ENCODE measurements around the gene NDUFV2. TPM values are rescaled to one million over a fixed set of nuclear protein-coding genes. Genes with fewer than 3 reads are reported as not detected.
A peak's percentile ranks its signal among the peaks of the same experiment; 100 is the strongest.

NDUFV2 gene
- total RNA-seq, 1 experiment from 2014 or later: 211 TPM

DNA sequence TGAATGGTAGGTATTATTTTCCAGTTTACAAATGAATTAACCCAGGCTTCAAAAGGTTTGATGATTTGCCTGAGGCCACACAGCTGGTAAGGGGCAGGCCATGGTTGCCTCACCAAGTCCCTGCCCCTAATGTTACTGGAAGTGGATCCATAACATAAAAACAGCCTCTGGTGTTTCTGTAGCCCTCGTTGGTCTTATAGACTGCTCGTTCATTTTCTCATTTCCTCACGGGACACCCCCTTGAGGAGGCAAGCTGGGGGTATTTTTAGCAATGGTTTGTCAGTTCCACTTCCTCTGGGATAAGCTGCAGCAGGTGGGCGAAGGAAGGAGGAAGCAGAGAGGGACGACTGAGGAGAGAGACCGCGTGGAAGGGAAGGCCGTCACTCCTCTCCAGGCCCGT is 32.9 kb upstream of the NDUFV2 start:
- no peaks in the 10 kb centered on the region for H3K36me3 ChIP-seq (ENCODE audit: control insufficient read depth, insufficient read depth, low read length)
- H3K4me3 Mint-ChIP-seq (ENCODE audit: unreplicated experiment): no peak overlapping the region
- no peak overlapping the region for H3K4me3 ChIP-seq (ENCODE audit: low read depth, low read length)
- no peaks in the 10 kb centered on the region for H3K9me3 Mint-ChIP-seq (ENCODE audit: unreplicated experiment)
- peak overlapping the region; percentile 67 for H3K27ac Mint-ChIP-seq (ENCODE audit: unreplicated experiment)
- no peaks in the 10 kb centered on the region for H3K27me3 ChIP-seq (replicated peaks; ENCODE audit: control insufficient read depth, insufficient read depth, low read length)
- no peaks in the 10 kb centered on the region for H3K9me3 ChIP-seq
- no peak for DNase-seq
- ChIA-PET POLR2A (no interaction called here), CTCF (no interaction called here)
- TF ChIP-seq, protein P1, sequence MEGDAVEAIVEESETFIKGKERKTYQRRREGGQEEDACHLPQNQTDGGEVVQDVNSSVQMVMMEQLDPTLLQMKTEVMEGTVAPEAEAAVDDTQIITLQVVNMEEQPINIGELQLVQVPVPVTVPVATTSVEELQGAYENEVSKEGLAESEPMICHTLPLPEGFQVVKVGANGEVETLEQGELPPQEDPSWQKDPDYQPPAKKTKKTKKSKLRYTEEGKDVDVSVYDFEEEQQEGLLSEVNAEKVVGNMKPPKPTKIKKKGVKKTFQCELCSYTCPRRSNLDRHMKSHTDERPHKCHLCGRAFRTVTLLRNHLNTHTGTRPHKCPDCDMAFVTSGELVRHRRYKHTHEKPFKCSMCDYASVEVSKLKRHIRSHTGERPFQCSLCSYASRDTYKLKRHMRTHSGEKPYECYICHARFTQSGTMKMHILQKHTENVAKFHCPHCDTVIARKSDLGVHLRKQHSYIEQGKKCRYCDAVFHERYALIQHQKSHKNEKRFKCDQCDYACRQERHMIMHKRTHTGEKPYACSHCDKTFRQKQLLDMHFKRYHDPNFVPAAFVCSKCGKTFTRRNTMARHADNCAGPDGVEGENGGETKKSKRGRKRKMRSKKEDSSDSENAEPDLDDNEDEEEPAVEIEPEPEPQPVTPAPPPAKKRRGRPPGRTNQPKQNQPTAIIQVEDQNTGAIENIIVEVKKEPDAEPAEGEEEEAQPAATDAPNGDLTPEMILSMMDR (IDR thresholded peaks at IDR 0.05; ENCODE audit: insufficient read depth in 1 of 2, low read depth in 1 of 2, low read length in 1 of 2, severe bottlenecking in 1 of 2, unreplicated experiment in 1 of 2): no peak
- no peaks in the 10 kb centered on the region for H3K27me3 Mint-ChIP-seq (ENCODE audit: insufficient read depth, unreplicated experiment)
- no peaks in the 10 kb centered on the region; the same call in 1 of the 2 replicates for H3K4me1 ChIP-seq
- H3K36me3 Mint-ChIP-seq (ENCODE audit: insufficient read depth, unreplicated experiment): no peaks in the 10 kb centered on the region
- BruUV-seq (replicated peaks): no TSS peak
- intact Hi-C loops (cut with micrococcal nuclease; ENCODE audit: unreplicated experiment): no loop called here
- H3K4me1 Mint-ChIP-seq (ENCODE audit: low read depth, unreplicated experiment): peaks cover 14% of the 10 kb centered on the region

DNA sequence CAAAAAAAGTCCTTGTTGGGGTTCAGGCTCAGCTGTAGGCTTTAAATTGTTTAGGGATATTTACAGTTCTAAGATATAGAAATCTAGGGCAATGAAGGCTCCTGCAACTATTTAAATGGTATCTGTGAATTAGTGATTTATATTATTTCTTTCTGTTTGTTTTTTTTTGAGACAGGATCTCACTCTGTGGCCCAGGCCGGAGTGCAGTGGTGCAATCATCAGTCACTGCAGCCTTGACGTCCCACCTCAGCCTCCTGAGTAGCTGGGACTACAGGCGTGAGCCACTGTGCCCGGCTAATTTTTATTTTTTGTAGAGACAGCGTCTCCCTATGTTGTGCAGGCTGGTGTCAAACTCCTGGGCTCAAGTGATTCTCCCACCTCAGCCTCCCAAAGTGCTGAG is 32.3 kb upstream of the NDUFV2 start:
- CTCF ChIA-PET: no interaction called here
- peaks cover 14% of the 10 kb centered on the region for H3K4me1 Mint-ChIP-seq (ENCODE audit: low read depth, unreplicated experiment)

DNA sequence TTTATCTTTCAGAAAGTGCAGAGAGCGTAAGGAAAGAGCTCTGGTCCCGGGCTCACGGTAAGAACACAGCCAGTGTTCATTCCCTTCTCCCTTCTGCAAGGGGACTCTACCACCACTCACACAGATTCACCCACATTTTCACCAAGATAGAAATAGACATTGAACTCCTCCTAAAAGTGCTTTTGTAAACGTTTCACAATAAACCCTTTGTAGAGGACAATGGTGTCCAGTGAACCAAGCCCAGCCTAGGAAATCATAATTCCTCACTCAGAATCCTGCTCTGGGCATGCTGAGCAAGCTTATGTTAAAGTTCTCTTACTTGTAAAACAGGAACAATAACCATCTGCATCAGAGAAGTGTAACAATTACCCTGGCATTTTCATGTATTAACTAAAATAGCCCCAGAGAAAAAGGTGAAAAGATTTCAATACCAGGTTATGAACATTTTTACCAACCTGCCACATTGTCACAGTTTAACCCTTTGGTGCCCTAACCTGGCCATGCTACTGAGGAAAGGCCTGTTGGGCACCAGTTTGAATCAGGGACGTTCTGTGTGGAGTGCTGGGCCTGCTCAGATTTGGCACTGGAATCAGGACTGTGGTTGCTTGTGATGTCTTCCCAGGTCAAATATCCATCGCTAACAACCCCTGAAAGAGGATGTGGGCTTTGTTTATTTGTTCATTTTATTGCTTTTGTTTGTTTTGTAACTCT is 22.5 kb upstream of the NDUFV2 start:
- Histone ChIP-seq H3K9me3 (no peaks in the 10 kb centered on the region), H3K4me3 (ENCODE audit: low read depth, low read length) (no peak overlapping the region), H3K36me3 (ENCODE audit: control insufficient read depth, insufficient read depth, low read length) (no peaks in the 10 kb centered on the region), H3K27me3 (replicated peaks; ENCODE audit: control insufficient read depth, insufficient read depth, low read length) (no peaks in the 10 kb centered on the region), H3K4me1 (no peaks in the 10 kb centered on the region)
- TF ChIP-seq, protein P1 (IDR thresholded peaks at IDR 0.05; ENCODE audit: insufficient read depth in 1 of 2, low read depth in 1 of 2, low read length in 1 of 2, severe bottlenecking in 1 of 2, unreplicated experiment in 1 of 2): no peak
- intact Hi-C loops (cut with micrococcal nuclease; ENCODE audit: unreplicated experiment): no loop called here
- H3K9me3 Mint-ChIP-seq (ENCODE audit: unreplicated experiment): no peaks in the 10 kb centered on the region
- DNase-seq: no peak
- no peaks in the 10 kb centered on the region for H3K4me1 Mint-ChIP-seq (ENCODE audit: low read depth, unreplicated experiment)
- ChIA-PET POLR2A (no interaction called here), CTCF (no interaction called here)
- H3K36me3 Mint-ChIP-seq (ENCODE audit: insufficient read depth, unreplicated experiment): no peaks in the 10 kb centered on the region
- BruUV-seq (replicated peaks): no TSS peak
- H3K27me3 Mint-ChIP-seq (ENCODE audit: insufficient read depth, unreplicated experiment): no peaks in the 10 kb centered on the region
- H3K4me3 Mint-ChIP-seq (ENCODE audit: unreplicated experiment): no peak overlapping the region
- H3K27ac Mint-ChIP-seq (ENCODE audit: unreplicated experiment): no peak overlapping the region

More for the DNA sequence above, 32.3 kb upstream of the NDUFV2 start:
- TF ChIP-seq, protein P1 (IDR thresholded peaks at IDR 0.05; ENCODE audit: insufficient read depth in 1 of 2, low read depth in 1 of 2, low read length in 1 of 2, severe bottlenecking in 1 of 2, unreplicated experiment in 1 of 2): no peak
- Histone ChIP-seq H3K27me3 (replicated peaks; ENCODE audit: control insufficient read depth, insufficient read depth, low read length) (no peaks in the 10 kb centered on the region), H3K9me3 (no peaks in the 10 kb centered on the region), H3K36me3 (ENCODE audit: control insufficient read depth, insufficient read depth, low read length) (no peaks in the 10 kb centered on the region), H3K4me1 (no peaks in the 10 kb centered on the region; the same call in 1 of the 2 replicates), H3K4me3 (ENCODE audit: low read depth, low read length) (no peak overlapping the region)
- Mint-ChIP-seq H3K9me3 (ENCODE audit: unreplicated experiment) (no peaks in the 10 kb centered on the region), H3K36me3 (ENCODE audit: insufficient read depth, unreplicated experiment) (no peaks in the 10 kb centered on the region), H3K27me3 (ENCODE audit: insufficient read depth, unreplicated experiment) (no peaks in the 10 kb centered on the region), H3K27ac (ENCODE audit: unreplicated experiment) (no peak overlapping the region), H3K4me3 (ENCODE audit: unreplicated experiment) (no peak overlapping the region)
- POLR2A ChIA-PET: no interaction called here
- no peak for DNase-seq
- intact Hi-C loops (cut with micrococcal nuclease; ENCODE audit: unreplicated experiment): no loop called here
- no TSS peak for BruUV-seq (replicated peaks)
